Kidney (tissue), 14 donors: Measurements from ENCODE around the gene MRPL54. TPM values are rescaled to one million over a fixed set of nuclear protein-coding genes. Genes with fewer than 3 reads are reported as not detected.

Source experiments
- DNase-seq, 5 donors: peaks; one replicate each; pipeline ENCODE4 v3.0.0-alpha.2; 2013 to 2020
- FAIRE-seq: peaks from 2 replicates; lab custom pipeline; 2012; peaks lifted over from hg19 to GRCh38; lab: Jason Lieb, UNC
- H3K27ac ChIP-seq, 2 donors: one replicate each; pipeline ENCODE4 v1.7.0; 2013; ENCODE audit warnings: low read depth in 2 of 2, low read length in 2 of 2, inconsistent platforms in 1 of 2
- H3K27me3 ChIP-seq: one replicate; pipeline ENCODE4 v1.7.1; 2013; ENCODE audit warnings: low read length, inconsistent platforms; ENCODE audit not compliant: control insufficient read depth, insufficient read depth
- H3K36me3 ChIP-seq, 3 donors: one replicate each; pipeline versions ENCODE4 v1.7.0 to v1.7.1; 2013; ENCODE audit warnings: low read length in 3 of 3, control low read depth in 1 of 3, inconsistent platforms in 1 of 3; ENCODE audit not compliant: insufficient read depth in 3 of 3, control insufficient read depth in 2 of 3
- H3K4me1 ChIP-seq, 3 donors: one replicate each; pipeline versions ENCODE4 v1.7.0 to v1.7.1; 2013; ENCODE audit warnings: low read length in 3 of 3, inconsistent platforms in 1 of 3, low read depth in 1 of 3; ENCODE audit not compliant: control insufficient read depth in 2 of 3, insufficient read depth in 2 of 3
- H3K4me3 ChIP-seq, 3 donors: one replicate each; pipeline versions ENCODE4 v1.7.0 to v1.8.1; 2013; ENCODE audit warnings: low read length in 3 of 3, control low read depth in 1 of 3, inconsistent platforms in 1 of 3
- H3K9ac ChIP-seq, 3 donors: one replicate each; pipeline versions ENCODE4 v1.7.0 to v1.7.1; 2013; ENCODE audit warnings: low read length in 3 of 3, control low read depth in 1 of 3, inconsistent platforms in 1 of 3
- H3K9me3 ChIP-seq, 3 donors: one replicate each; pipeline versions ENCODE4 v1.7.0 to v1.7.1; 2013; ENCODE audit warnings: low read length in 3 of 3, control low read depth in 1 of 3, inconsistent platforms in 1 of 3; ENCODE audit not compliant: control insufficient read depth in 2 of 3, insufficient read depth in 1 of 3
- intact Hi-C: fragments of 100-400 bp; cut with DNase I; formaldehyde crosslinking; loops from one replicate; pipeline ENCODE4 v1.11.1; 2022
- polyA plus RNA-seq: library from polyadenylated mRNA; stranded (reverse); fragments of 350-450 nt; fragmentation: Illumina TruSeq; extraction: RNeasy Lipid Tissue Mini Kit (QIAGEN cat#74804); gene quantifications from one replicate; pipeline ENCODE4 v1.2.3, GENCODE V29; 2014; ENCODE audit warnings: low read depth, low replicate concordance; ENCODE audit not compliant: insufficient read depth
- total RNA-seq: library from RNA; stranded (reverse); fragmentation: NEBNext Ultra II Directional; extraction: Animal tissue kit (Norgen Biotek cat#: 25700); gene quantifications from one replicate; pipeline ENCODE4 v1.2.1, GENCODE V29; 2021
- TF ChIP-seq, protein P1 (sequence below): IDR thresholded peaks from 3 replicates; pipeline ENCODE4 v1.5.1; 2012; ENCODE audit warnings: mild to moderate bottlenecking, moderate library complexity, borderline replicate concordance; ENCODE audit not compliant: insufficient read depth; ENCODE audit errors: extremely low read depth
- donor health status: control.
- donor health status: control.
- donor health status: control.
- donor health status: control.
- donor health status: control.
- donor health status: DM: yes; HTN: yes; CAD: no.
- donor health status: Normal renal cell carcinoma (clear cell type).

The MRPL54 gene
- total and polyA plus RNA-seq, 2 donors from 2014 or later = 57.6 to 151 TPM

DNA sequence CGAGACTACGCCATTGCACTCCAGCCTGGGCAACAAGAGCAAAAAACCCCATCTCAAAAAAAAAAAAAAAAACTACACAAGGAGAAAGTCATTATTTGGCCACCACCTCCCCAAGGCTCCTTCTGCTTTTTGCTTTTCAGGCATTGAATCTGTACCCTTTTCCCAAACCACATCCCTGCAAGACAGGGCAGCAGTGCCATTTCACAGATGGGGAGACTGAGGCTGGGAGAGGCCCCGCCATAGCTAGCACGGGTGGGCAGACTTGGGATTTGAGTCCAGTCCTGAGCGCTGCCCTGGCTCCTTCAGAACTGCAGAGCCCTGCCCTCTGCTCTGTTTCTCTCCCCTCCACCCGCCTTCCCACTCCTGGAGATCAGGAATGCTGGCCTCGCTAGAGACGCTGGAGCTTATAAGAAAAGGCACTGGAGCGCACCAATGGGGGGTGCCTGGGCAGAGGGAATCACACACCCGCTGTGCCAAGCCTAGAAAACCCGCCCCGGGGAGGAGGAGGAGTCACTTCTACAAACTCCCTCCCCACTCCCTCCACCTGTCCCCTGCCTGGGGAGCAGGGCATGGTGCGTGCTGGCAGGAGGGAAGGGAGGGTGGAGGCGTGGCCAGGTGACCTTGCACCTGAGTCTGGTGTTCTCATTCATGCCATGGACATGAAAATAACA lies 36.7 kb upstream of the MRPL54 start:
- Histone ChIP-seq H3K4me3 (no peak overlapping the region), H3K36me3 (no peaks in the 10 kb centered on the region), H3K9ac (no peak overlapping the region), H3K9me3 (no peaks in the 10 kb centered on the region), H3K27me3 (no peaks in the 10 kb centered on the region), H3K4me1 (peaks cover 0 to 3% (median under 1%) of the 10 kb centered on the region in 3 donors), H3K27ac (peak overlapping the region in 1 of 2 donors; percentile 16)
- no peak for FAIRE-seq
- intact Hi-C loops = no loop called here
- TF ChIP-seq, protein P1, sequence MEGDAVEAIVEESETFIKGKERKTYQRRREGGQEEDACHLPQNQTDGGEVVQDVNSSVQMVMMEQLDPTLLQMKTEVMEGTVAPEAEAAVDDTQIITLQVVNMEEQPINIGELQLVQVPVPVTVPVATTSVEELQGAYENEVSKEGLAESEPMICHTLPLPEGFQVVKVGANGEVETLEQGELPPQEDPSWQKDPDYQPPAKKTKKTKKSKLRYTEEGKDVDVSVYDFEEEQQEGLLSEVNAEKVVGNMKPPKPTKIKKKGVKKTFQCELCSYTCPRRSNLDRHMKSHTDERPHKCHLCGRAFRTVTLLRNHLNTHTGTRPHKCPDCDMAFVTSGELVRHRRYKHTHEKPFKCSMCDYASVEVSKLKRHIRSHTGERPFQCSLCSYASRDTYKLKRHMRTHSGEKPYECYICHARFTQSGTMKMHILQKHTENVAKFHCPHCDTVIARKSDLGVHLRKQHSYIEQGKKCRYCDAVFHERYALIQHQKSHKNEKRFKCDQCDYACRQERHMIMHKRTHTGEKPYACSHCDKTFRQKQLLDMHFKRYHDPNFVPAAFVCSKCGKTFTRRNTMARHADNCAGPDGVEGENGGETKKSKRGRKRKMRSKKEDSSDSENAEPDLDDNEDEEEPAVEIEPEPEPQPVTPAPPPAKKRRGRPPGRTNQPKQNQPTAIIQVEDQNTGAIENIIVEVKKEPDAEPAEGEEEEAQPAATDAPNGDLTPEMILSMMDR = no peak
- DNase-seq = peak; percentile 85 to 91 (median 88)

DNA sequence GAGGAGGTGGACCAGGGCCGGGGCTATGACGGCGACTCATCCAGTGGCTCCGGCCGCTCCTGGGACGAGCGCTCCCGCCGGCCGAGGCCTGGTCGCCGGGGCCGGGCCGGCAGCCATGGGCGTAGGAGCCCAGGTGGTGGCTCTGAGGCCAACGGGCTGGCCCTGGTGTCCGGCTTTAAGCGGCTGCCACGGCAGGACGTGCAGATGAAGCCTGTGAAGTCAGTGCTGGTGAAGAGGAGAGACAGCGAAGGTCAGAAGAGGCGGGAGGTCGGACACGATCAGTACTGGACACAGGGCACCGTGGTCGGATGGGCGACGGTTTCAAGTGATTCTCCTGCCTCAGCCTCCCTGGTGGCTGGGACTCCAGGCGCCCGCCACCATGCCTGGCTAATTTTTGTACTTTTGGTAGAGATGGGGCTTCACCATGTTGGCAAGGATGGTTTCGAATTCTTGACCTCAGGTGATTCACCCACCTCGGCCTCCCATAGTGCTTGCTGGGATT lies 32.0 kb upstream of the MRPL54 start:
- Histone ChIP-seq H3K9ac (no peak overlapping the region), H3K4me3 (no peak overlapping the region), H3K36me3 (no peaks in the 10 kb centered on the region), H3K27me3 (no peaks in the 10 kb centered on the region), H3K27ac (no peak overlapping the region), H3K4me1 (no peaks in the 10 kb centered on the region), H3K9me3 (no peaks in the 10 kb centered on the region)
- DNase-seq (no peak), FAIRE-seq (no peak)
- intact Hi-C loops = no loop called here
- TF ChIP-seq, protein P1 = no peak

DNA sequence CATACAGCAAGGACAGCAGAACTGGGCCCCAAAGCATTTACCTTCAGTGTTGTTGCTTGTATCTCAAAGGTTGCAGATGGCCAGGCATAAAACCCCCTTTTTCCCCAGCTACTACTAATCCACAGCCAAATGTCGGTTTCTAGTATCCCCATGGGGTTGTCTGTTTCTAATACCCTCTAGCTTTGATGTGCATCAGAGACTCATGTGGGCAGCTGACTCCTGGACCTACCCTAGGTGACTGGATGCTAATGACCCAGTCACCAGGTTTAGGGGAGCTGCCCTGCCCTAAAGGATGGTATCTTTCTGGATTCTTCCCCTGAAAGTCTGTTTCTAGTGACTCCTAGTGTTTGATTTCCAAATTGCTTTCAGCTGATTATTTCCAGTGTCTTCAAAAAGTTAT lies 30.4 kb upstream of the MRPL54 start:
- intact Hi-C loops = no loop called here
- Histone ChIP-seq H3K9ac (no peak overlapping the region), H3K27ac (no peak overlapping the region), H3K4me3 (no peak overlapping the region), H3K4me1 (no peaks in the 10 kb centered on the region), H3K27me3 (no peaks in the 10 kb centered on the region), H3K9me3 (no peaks in the 10 kb centered on the region), H3K36me3 (peaks cover 0 to 3% (median 0%) of the 10 kb centered on the region in 3 donors)
- TF ChIP-seq, protein P1 = no peak
- no peak for DNase-seq
- FAIRE-seq = no peak
